Prostate gland (tissue), 2 donors: Measurements from ENCODE around the gene AKAP8.

ENCODE experiments used
- CTCF ChIP-seq, 4 experiments: fragments of 200-600 bp in 2 of 4; fragments of 450-650 bp in 2 of 4; sonication (generic) in 2 of 4; IDR thresholded peaks; 1 replicate in 3 of 4; 2 replicates in 1 of 4; pipeline ENCODE4 v1.5.1; 2016 to 2019; ENCODE audit warnings: antibody characterized with exemption in 4 of 4, mild to moderate bottlenecking in 2 of 4, moderate library complexity in 2 of 4
- POLR2A ChIP-seq: fragments of 450-650 bp; IDR thresholded peaks from one replicate; pipeline ENCODE4 v1.6.1; 2016; ENCODE audit warnings: antibody characterized with exemption, mild to moderate bottlenecking

- TF ChIP-seq CTCF (IDR thresholded peaks at IDR 0.05) = no peak
- no peak for TF ChIP-seq POLR2A
These were observed 65.8 kb downstream of the AKAP8 start for GRCh38 chr19:15313649-15314279.
